Fibroblast of skin of left biceps (primary cell): ENCODE results near the gene POLR2E.

ENCODE experiments used
- DNase-seq, 2 experiments: peaks; one replicate each; pipeline ENCODE4 v3.0.0-alpha.2; 2013; ENCODE audit warnings: low read depth in 2 of 2

POLR2E gene

DNA sequence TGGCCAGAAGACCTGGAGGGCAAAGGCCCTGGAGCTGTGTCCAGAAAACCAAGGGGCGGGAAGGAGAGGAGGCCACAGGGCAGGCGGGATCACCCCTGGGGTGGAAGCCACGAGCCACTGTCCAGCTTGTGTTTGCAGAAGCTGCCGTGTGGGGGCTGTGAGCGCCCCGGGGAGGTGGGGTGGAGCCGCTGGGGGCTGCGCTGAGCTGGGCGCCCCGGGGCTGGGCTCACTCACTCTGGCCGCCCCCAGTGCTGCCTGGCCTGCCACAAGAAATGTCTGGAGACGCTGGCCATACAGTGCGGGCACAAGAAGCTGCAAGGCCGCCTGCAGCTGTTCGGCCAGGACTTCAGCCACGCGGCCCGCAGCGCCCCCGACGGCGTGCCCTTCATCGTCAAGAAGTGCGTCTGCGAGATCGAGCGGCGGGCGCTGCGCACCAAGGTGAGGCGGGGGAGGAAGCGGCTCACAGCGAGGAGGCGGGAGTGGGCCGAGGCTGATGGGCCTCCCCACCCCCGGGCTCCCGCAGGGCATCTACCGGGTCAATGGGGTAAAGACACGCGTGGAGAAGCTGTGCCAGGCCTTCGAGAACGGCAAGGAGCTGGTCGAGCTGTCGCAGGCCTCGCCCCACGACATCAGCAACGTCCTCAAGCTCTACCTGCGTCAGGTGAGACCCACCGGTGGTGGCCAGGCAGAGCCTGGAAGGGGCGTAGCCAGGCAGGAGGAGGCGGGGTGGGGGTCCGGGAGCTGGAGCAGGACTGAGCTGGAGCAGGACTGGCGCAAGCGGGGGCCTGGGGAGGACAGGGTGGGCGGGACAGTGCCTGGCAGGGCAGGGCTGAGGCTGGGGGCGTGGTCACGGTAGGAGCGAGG lies 13.6 kb downstream of the POLR2E start:
- no peak for DNase-seq

DNA sequence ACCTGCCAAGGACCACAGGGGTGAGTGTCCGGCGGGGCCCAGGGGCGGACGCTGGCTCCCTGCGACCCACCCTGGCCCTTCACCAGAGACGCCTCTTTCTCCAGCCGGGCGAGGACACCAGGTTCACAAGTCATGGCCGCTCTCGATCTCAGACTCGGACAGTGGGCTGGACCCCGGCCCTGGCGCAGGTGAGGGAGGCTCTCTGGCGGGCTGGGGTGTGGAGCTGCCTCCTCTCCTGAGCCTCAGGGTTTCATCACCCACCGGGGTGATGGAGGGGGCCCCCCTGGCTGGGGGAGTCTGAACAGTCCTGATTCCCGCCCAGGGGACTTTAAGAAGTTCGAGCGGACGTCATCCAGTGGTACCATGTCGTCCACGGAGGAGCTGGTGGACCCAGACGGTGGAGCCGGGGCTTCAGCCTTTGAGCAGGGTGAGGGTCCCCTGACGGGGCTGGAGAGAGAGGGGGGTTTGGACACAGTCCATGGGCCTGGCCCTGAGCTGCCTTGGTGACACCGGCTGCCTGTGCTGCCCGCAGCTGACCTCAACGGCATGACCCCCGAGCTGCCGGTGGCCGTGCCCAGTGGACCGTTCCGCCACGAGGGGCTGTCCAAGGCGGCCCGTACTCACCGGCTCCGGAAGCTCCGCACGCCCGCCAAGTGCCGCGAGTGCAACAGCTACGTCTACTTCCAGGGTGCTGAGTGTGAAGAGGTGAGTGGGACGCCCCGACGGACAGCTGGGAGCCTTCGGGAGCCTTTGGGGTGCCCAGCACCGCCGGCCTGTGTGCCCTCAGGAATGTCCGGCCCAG lies 14.6 kb downstream of the POLR2E start:
- DNase-seq, result no peak

- DNase-seq, result no peak
Observed at GRCh38 chr19:1079566-1080111, 15.5 kb downstream of the POLR2E start.

DNA sequence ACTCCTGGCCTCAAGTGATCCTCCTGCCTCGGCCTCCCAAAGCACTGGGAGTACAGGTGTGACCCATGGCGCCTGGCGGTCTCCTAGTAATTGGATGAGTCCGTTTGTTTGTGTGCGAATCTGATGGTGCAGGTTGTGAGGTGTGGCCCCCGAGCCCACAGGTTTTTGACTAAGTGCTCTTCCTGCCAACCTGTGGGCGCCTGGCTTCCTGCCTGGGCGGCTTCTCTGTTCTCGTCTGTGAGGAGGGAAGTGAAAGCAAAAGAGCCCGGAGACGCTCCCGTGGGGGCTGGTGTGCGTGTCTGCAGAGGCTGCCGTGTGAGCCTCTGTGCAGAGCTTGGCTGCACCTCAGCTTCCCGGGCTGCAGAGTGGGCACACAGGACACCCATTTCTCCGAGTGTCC lies 18.2 kb downstream of the POLR2E start:
- DNase-seq, result no peak

GRCh38 chr19:1076046-1076386 lies 19.2 kb downstream of the POLR2E start:
- DNase-seq, result no peak

DNA sequence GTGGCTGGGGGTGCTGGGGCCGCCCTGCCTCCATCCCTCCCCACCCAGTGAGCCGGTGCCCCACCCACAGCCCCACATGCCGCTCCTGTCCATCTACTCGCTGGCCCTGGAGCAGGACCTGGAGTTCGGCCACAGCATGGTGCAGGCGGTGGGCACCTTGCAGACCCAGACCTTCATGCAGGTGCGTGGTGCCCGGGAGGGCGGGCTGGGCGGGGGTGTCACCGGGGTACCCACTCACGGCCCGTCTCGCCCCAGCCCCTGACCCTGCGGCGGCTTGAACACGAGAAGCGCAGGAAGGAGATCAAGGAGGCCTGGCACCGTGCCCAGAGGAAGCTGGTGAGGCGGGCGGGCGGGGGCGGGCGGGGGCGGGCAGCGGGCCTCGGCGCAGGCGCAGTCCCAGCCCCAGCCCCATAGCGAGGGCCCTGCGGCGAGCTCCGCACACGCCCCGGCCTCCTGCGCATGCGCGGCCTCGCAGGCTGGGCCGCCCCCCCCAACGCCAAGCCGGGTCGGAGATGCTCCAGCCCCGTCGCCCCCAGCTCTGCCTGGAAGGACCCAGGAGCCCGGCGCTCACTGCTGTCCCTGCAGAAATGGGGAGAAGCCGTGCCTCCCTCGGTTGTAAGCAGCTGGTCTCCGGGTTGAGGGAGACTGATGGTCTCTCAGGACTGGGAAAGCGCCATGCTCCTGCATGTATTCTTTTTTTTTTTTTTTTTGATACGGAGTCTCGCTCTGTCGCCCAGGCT lies 20.5 kb downstream of the POLR2E start:
- DNase-seq, result no peak

- no peak for DNase-seq
Observed at GRCh38 chr19:1073956-1074517, 21.1 kb downstream of the POLR2E start.

DNA sequence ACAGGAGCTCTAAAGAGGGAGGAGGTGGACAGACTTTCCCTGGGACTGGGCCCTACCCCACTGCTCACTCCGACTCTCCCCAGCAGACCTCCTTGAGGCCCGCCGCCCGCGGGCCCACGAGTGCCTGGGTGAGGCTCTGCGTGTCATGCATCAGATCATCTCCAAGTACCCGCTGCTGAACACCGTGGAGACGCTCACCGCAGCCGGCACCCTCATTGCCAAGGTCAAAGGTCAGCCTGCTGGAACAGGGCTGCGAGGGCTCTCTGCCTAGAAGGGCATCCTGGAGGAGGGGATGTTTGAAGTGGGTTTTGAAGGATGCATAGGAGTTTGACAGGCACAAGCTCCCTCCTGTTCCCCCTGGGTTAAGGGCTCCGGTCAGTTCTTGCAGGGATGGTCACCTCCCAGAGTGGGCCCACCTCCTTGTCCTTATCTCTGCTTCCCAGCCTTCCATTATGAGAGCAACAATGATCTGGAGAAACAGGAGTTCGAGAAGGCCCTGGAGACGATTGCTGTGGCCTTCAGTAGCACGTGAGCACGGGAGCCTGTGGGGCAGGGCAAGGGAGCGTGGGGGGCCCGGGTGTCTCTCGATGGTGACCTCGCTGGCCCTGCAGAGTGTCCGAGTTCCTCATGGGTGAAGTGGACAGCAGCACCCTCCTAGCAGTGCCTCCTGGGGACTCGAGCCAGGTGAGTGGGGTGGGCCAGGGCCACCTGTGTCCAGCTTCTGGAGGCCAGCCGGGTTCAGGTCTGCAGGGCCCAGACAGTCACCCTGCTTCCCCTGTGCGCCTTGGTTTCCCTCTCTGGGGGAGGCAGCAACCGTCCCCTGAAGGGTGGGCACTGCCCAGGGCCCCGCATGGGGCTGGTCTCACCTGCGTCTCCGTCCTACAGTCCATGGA lies 21.9 kb downstream of the POLR2E start:
- DNase-seq, result no peak

GRCh38 chr19:1072371-1073015 lies 22.7 kb downstream of the POLR2E start:
- no peak for DNase-seq

GRCh38 chr19:1070931-1071791 lies 24.0 kb downstream of the POLR2E start:
- no peak for DNase-seq

GRCh38 chr19:1070576-1070930 lies 24.6 kb downstream of the POLR2E start:
- no peak for DNase-seq

DNA sequence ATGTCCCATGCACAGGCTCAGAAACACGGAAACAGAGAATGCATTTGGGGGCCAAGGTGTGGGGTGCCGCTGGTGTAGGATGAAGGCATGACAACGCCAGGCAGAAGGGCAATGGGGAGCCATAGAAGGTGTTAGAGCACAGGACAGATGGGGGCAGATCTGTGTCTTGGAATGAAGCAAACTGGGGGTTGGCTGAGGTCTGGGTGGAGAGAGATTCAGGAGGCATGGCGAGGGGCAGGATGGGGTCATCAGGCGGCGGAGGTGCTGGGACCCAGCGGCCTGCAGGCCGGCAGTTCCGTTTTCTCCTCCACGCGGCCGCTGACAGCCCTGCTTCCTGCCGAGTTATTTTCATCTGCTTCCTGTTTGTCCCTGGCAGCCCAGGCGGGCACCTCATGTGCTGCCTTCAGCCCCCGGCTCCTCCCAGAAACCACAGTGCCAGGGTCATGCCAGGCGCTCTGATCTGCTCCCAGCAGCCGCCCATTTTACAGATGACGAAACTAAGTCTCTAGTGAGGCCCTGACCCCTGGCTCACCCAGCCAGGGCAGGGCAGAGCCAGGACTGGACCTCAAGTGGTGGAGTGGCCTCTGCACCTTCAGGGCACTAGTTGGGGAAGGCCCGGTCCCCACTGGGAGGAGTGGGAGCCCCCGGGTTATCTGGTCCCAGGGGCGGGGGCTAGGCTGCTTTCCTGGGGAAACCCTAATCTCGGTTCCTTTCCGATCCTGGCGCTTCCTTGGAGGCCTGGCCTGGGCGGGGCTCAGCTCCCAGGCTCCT lies 26.0 kb downstream of the POLR2E start:
- DNase-seq, result no peak

GRCh38 chr19:1068009-1069001 lies 26.9 kb downstream of the POLR2E start:
- no peak for DNase-seq

GRCh38 chr19:1067341-1067957 lies 27.7 kb downstream of the POLR2E start:
- no peak for DNase-seq

DNA sequence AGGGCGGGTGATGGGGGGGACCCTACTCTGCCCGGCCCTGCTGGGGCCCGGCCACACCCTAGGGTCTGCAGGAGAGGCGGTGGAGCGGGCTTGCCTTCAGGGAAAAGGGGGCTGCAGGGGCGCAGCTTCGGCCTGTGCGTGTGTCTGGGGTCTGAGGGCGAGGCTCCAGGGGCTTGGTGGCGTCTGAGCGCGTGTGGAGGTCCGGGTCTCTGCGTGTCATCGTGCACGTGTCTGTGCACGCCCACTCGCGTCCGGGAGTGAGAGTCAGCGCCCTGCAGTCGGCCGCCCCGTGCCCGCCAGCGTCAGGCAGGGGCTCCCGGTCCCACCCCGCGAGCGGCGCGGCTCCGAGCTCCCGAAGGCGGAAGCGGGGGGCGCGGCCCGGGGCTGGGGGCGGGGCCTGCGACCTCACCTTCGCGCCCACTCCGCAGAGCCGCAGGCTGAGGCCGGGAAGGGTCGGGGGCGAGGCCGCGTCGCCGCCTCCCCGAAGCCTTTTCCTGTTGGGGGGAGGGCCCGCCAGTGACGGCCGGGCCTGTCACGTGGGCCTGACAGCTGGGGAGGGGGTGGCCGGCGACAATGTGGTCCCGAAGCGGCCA lies 28.3 kb downstream of the POLR2E start, which contains the start of gene ARHGAP45:
TSS of gene ARHGAP45 (plus strand) at position 420 of the 593 bp plus-strand sequence. CDS start 239 bp downstream, outside the sequence.
- DNase-seq, result no peak

GRCh38 chr19:1066251-1066747 lies 28.9 kb downstream of the POLR2E start:
- no peak for DNase-seq
